HG03103 (cell line): ENCODE results near the gene PCBP1.
"Not testable (repeated sequence)": the region's sequence is repeated elsewhere in the genome, so short reads cannot be mapped to it uniquely, and the experiment has no call there.

ENCODE experiments used
- ATAC-seq: cut with Tn5 transposase; IDR thresholded peaks from one replicate; pipeline ENCODE4 v1.9.1; 2021; ENCODE audit warnings: low read depth; ENCODE audit not compliant: unreplicated experiment

The PCBP1 gene

DNA sequence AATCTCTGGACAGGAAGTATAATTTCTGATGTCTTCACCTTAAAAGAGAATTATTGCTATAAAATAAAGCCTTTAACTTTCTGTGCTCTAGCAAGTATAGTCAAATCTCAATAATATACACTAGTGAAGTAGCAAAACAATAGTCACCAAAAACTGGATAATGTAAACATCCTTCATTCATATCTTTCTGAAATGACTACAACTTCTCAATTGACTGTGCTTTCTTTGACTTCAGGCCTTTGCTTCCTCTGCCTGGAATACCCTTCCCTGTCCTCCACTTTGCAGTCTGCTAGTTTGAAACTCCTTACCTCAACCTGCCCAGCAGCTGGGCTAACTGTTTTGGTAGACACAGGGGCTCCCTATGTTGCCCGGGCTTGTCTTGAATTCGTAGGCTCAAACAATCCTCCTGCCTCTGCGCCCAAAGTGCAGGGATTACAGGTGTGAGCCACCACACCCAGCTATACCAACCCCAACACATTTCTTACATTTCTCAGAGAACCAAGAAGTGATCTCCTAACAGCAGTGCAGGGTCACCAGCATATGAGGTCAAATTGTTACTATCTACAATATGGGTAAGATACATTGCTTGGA lies 6.6 kb upstream of the PCBP1 start:
- no peak for ATAC-seq

DNA sequence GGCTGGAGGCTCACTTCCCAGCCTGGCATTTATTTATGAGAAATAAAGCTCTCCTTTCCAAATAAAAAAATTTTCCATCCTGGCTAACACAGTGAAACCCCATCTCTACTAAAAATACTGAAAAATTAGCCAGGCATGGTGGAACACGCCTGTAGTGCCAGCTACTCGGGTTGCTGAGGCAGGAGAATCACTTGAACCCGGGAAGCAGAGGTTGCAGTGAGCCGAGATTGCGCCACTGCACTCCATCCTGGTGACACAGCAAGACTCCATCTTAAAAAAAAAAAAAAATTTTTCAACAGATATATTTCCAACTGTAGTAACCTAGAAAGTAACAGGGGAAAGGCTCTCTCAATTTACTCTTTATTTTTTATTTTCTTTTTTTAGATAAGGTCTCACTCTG lies 6.1 kb upstream of the PCBP1 start:
- no peak for ATAC-seq

DNA sequence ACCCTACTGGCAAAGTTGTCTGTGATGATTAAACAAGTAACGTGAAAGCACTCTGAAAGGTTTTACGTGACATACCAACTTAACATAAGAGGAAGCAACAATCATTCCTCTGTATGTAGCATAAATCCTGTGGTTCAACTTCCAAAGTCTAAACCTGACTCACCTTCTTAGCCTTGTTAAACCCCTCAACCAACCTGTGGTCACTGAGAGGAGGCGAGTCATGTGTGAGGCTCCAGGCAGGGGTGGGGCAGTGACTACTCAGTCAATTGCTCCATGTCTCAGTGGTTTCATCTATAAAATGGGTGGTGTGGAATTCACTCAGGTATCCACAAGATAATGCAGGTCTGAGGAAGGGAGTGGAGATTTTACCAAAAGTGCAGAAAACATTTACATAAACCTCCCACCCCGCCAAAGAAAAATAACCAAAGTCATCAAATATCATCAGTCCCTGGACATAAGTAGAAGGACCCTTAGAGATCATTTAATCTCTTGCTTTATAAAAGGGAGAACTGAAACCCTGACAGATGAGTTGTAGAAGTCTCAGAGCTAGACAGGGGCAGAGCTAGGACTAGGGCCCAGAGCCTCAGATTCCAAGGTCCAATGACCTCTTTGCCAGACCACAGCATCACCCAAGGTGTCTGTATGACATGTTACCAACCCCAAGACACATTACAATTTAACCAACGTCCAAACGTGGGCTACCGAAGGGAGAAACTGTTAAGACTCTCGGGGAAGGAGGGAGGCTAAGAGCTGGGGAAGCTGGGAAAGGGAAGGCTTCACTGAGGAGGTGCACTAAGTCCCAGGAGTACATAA lies 3.7 kb upstream of the PCBP1 start:
- ATAC-seq: no peak

DNA sequence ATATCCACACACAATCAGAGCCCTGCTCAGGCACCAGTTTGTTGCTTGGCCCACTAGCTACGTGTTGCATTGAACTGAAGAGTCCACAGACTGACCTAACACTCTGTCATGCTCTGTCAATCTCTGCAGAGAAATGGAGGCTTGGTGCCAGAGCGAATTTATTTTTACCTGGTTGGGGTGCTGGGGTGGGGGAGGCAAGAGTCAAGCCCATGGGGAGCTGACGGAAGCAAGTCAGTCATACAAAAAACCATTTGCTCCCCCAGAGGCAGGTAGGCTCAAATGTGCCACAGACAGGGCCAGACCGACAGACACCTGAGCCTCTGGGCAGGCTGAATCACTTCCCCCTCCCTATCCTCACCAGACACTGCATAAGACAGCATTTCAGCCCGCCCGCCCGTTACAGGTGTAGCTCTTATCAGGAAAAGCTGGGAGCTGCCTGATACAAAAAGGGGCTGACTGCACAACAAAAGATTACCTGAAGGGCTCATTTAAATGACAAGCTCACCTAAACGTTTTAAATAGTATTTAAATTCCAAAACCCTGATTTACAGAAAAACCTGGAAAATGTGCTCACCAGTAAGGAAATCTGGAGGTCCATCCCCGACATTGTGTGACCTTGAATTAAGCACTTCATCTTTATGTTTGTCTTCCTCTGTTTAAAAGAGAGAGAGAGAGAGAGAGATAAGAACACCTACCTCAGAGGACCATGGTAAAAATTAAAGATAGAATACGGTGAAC lies 2.1 kb upstream of the PCBP1 start:
- no peak for ATAC-seq

DNA sequence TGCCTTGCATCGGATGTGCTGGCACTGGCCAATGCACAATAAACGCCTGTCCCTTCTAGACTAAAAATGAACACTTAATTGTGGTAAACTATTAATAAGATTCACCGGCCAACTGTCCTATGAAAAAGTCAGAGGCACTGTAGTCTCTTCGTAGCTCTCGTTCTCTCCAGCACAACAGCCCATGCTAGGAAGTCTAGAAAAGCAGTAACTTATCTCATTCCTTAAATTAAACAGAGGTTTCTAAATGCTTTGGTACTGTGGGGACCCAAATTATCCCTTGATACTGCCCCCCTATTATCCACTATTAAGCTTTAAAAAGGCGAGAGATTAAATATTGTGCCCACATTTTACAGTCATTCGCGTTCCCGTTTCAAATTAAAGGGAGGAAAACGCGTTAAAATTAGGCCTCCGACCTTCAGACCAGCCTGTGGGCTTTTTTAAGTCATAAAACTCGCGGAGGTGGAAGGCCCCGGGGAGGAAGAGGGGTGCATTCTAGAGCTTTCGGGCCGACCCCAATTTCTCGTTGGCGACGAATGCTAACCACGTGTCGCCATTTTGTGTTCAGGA lies 1.5 kb upstream of the PCBP1 start:
- no peak for ATAC-seq

DNA sequence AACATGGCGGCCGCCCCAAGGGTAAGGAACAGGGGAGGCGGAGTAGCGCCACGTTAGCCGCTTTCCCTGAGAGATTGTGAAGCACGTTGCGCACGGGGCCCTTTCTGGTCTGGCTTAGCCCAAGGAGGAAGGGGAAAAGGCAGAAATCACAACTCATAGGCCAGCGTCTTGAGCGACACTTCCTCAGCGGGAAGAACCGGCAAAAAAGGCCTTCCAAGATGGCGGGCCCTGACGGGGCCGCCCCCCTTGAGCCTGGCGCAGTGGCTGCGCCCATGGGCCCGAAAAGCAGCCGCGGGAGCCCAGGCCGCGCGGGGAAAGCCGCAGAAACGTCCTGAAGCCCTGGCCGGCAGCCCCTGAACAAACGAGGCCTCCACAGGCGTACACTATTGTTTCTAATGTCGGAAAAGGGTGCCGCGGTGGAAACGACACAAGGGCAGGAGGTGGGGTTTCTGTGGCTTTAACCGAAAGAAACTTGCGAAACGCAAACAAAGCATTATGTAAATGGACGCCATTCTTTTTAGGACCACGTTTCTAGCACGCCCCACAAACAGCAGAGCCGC lies 919 bp upstream of the PCBP1 start:
- peak; percentile 6 for ATAC-seq

DNA sequence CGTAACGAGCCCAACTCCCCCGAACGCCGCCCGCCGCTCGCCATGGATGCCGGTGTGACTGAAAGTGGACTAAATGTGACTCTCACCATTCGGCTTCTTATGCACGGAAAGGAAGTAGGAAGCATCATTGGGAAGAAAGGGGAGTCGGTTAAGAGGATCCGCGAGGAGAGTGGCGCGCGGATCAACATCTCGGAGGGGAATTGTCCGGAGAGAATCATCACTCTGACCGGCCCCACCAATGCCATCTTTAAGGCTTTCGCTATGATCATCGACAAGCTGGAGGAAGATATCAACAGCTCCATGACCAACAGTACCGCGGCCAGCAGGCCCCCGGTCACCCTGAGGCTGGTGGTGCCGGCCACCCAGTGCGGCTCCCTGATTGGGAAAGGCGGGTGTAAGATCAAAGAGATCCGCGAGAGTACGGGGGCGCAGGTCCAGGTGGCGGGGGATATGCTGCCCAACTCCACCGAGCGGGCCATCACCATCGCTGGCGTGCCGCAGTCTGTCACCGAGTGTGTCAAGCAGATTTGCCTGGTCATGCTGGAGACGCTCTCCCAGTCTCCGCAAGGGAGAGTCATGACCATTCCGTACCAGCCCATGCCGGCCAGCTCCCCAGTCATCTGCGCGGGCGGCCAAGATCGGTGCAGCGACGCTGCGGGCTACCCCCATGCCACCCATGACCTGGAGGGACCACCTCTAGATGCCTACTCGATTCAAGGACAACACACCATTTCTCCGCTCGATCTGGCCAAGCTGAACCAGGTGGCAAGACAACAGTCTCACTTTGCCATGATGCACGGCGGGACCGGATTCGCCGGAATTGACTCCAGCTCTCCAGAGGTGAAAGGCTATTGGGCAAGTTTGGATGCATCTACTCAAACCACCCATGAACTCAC lies 673 bp downstream of the PCBP1 start:
- no peak for ATAC-seq

DNA sequence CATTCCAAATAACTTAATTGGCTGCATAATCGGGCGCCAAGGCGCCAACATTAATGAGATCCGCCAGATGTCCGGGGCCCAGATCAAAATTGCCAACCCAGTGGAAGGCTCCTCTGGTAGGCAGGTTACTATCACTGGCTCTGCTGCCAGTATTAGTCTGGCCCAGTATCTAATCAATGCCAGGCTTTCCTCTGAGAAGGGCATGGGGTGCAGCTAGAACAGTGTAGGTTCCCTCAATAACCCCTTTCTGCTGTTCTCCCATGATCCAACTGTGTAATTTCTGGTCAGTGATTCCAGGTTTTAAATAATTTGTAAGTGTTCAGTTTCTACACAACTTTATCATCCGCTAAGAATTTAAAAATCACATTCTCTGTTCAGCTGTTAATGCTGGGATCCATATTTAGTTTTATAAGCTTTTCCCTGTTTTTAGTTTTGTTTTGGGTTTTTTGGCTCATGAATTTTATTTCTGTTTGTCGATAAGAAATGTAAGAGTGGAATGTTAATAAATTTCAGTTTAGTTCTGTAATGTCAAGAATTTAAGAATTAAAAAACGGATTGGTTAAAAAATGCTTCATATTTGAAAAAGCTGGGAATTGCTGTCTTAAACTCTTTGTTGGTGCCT lies 1.4 kb downstream of the PCBP1 start:
- ATAC-seq: no peak

DNA sequence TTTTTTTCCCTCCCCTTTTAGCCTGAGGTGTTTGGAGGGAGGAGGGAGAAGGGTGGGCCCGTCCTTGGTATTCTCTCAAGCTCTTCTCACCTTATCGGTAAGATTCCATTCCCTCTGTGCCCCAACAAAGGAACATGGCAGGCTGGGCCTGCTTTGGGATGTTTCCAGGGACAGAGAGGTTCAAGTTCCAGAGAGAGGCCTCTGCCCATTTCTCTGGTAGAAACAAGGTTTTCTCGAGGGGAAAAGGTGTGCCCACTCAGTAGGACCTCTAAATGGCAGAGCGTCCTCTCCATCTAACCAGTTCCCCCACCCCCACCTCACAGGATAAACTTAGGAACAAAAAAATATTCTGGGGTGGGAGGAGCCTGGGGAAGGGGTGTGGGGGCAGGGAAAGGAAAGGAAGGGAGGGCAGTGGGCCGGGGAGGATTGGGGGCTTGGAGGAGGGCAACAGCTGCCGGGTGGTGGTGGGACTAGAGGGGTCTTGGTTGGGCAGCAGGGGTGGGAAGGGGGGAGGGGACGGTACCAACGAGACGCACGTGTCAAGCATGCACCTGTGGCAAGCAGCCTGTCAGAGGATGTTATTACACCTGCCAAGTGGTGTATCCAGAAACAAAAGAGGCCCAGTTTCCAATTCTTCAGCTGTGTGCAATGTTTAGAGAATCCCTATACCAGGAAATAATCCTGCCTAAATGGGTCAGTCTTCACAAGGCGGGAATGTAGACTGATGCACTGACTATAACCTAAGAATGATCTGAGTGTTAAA lies 2.1 kb downstream of the PCBP1 start:
- no peak for ATAC-seq

DNA sequence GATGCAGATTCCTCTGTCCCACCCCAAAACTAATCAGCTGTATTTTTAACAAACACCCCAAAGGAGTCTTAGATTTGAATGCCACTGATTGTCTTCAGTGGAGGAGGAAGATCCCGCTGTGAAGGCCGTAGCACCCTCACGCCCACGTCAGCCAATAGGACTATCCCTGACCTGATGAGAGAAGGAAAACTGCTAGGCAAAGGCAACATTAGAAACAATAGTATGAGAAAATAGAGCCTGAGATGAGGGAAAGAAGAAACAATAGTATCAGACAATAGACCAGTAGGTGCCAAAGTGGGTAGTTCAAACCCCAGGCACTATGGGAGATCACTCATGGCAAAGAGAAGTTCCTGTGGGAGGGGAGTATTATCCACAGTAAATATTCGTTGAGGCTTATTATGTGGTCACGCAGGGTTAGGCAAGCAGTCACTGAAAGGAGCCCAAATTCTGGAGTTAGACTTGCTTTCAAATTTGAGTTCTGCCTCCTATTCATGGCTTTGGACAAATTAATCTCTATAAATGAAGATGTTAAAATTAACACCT lies 2.8 kb downstream of the PCBP1 start:
- no peak for ATAC-seq

DNA sequence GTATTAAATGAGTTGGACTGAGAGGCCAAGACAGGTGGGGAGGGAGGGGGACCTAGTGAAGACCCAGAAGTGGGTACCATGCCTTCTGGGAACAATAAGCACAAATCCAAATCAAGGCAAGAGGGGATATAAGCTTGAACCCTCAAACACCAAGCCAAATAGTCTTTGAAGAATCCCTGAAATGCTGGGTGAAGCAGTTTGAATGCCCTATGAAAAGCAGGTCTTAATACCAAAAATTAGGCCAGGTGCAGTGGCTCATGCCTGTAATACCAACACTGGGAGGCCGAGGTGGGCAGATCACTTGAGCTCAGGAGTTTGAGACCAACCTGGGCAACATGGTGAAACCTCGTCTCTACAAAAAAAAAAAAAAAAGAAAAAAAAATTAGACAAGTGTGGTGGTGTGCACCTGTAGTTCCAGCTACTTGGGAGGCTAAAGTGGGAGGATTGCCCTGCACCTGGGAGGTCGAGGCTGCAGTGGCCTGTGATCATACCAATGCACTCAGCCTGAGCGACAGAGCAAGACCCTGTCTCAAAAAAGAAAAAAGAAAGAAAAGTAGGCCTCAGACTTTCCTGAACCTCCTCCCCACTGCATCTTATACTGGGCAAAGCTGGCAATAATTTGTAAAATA lies 3.5 kb downstream of the PCBP1 start:
- ATAC-seq: no peak

DNA sequence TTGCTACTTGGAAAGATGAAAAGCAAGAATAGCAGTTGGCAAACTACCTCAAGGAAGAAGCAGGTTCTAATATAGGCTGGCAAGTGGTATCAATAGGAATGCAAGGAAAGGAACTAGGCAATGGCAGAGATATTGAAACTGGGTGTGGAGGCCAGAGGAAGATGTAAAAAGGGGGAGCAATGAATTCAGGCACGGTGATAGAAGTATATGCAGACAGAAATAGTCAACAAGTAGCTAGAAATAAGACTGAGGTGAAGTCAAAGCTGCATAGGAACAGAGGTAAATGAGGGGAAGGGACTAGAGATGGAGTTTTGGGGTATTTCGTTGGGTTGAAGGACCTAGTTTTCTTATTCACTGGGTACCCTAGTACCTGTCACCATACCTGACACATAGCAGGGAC lies 4.1 kb downstream of the PCBP1 start:
- ATAC-seq: no peak

DNA sequence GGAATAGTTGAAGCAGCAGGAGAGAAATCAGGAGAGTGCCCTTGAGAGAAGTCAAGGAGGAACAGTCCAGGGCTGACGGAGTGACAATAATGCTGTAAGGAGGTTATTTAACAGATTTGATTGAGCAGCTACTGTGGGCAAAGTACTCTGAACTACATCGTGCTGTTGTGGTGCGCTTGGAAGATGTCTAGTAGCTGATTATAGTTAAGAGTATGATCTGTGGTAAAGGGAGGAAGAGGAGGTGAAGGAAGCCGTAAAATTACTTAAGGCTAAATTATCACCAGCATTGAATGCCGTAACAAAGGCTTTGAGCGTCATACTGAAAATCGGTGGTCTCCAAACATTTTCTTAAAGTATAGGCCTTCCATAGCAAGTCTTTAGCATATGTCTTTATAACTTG lies 4.5 kb downstream of the PCBP1 start:
- no peak for ATAC-seq

DNA sequence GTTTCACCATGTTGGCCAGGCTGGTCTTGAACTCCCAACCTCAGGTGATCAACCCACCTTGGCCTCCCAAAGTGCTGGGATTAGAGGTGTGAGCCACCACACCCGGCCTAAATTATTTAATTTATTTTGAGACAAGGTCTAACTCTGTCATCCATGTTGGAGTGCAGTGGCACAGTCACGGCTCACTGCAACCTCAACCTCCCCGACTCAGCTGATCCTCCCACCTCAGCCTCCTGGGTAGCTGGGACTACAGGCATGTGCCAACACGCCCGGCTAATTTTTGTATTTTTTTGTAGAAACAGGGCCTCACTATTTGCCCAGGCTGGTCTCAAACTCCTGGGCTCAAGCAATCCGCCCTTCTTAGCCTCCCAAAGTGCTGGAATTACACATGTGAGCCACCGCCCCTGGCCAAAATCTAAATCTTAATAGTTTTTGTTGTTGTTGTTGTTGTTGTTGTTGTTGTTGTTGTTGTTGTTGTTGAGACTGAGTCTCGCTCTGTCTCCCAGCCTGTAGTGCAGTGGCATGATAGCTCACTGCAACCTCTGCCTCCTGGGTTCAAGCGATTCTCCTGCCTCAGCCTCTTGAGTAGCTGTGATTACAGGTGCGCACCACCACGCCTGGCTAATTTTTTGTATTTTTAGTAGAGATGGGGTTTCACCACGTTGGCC lies 5.4 kb downstream of the PCBP1 start:
- ATAC-seq: not testable (repeated sequence)

DNA sequence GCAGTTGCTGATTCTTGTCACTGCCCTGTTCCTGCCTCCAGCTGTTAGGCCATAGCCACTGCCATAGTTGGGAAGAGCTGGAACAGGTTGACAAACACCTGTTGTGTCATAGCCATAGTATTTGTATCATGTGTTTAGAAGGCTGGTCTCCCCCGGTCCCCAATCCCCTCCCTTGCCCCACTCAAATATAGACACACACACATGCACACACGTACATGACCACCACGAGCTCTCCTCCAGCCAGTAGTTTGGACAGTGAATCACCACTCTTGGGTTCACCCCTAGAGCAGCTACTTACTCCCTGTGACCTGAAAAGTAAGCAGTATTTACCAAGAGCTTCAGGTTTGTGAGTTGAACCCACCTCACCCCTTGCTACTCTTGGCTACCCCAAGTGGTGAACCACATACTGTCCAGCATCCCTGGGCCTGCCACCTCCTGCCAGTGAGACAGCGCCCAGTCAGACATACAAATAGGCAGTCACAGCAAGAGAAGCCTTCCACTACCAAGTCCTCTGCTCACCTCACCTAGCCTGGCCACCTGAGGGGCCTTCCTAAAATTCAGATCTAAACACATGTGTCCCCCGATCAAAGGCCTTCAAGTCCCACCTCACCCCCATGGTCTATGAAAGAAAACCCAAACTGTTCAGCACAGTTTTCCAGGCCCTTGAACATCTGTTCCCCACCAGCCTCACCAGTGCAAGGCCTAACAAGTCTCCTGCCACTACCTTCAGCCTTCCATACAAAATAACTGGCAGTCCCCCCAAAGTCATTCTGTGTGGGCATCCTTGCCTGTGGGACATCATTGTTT lies 7.1 kb downstream of the PCBP1 start:
- ATAC-seq: no peak

DNA sequence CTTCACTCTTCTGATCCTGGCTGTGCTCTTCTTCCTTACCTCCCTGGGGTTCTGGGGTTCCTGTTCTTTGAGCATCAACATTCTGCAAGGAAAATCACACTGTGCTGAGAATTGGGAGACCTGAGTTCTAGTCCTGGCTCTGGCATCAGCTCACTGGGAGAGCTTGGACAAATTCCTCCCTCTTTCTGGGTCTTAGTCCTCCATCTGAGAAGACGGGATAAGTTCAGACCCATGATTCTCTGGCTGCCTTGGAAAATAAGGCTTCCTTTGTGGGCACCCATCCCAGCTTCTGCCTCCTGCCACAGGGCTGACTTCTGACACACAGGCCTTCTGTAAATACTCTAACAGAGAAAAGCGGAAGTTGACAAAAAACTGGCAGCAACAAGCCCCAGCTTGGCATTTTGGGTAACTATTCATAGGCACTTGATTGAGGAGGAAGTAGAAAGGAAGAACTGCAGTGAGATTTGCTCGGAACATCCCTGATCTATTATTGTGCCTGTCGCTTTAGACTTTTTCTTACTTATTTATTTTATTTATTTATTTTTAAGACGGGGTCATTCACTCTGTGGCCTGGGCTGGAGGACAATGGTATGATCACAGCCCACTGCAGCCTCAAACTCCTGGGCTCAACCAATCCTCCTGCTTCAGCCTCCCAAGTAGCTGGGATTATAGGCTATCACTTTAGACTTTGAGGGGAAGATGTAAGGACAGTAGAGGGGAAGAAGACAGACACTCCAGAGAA lies 7.9 kb downstream of the PCBP1 start:
- ATAC-seq: peak; percentile 57
